HCT116 (cell line): ENCODE data around the gene NPIPA7.
"Not testable (repeated sequence)": the region's sequence is repeated elsewhere in the genome, so short reads cannot be mapped to it uniquely, and the experiment has no call there.

ENCODE experiments used
- ATF3 ChIP-seq: IDR thresholded peaks from 2 replicates; pipeline ENCODE4 v1.6.1; 2012
- ELF1 ChIP-seq: IDR thresholded peaks from 2 replicates; pipeline ENCODE4 v1.6.1; 2012; ENCODE audit warnings: low read depth, borderline replicate concordance
- EZH2 ChIP-seq: fragments of 200-600 bp; sonication (generic); IDR thresholded peaks from 2 replicates; pipeline ENCODE4 v1.6.1; 2017; ENCODE audit warnings: antibody characterized with exemption, mixed run types
- EZH2phosphoT487 ChIP-seq: fragments of 200-600 bp; IDR thresholded peaks from 2 replicates; pipeline ENCODE4 v1.6.1; 2018; ENCODE audit warnings: antibody characterized with exemption, borderline replicate concordance
- POLR2A ChIP-seq: IDR thresholded peaks from 2 replicates; pipeline ENCODE4 v1.7.0; 2011; ENCODE audit warnings: borderline replicate concordance; ENCODE audit not compliant: insufficient read depth, insufficient read length; ENCODE audit errors: extremely low read depth
- POLR2AphosphoS5 ChIP-seq: IDR thresholded peaks from 2 replicates; pipeline ENCODE4 v1.6.1; 2011; ENCODE audit warnings: mild to moderate bottlenecking, low read depth, low read length, moderate library complexity
- RAD21 ChIP-seq: IDR thresholded peaks from 2 replicates; pipeline ENCODE4 v1.6.1; 2012; ENCODE audit warnings: low read depth, mild to moderate bottlenecking
- SIN3A ChIP-seq: IDR thresholded peaks from 2 replicates; pipeline ENCODE4 v1.6.1; 2012; ENCODE audit warnings: low read depth
- TF ChIP-seq, protein P1 (sequence below), 3 experiments: fragments of 200-600 bp in 1 of 3; sonication (generic) in 1 of 3; IDR thresholded peaks in 2 of 3; conservative IDR thresholded peaks in 1 of 3; 2 replicates each; pipeline ENCODE4 v1.5.1; 2012 to 2017; ENCODE audit warnings: low read depth in 2 of 3, low read length in 2 of 3, antibody characterized with exemption in 1 of 3, borderline replicate concordance in 1 of 3, control low read depth in 1 of 3, mild to moderate bottlenecking in 1 of 3, mixed read lengths in 1 of 3, mixed run types in 1 of 3, moderate library complexity in 1 of 3; ENCODE audit not compliant: insufficient read depth in 1 of 3
- TF ChIP-seq, protein P2 (sequence below): IDR thresholded peaks from 2 replicates; pipeline ENCODE4 v1.6.1; 2012

- TF ChIP-seq, protein P1, sequence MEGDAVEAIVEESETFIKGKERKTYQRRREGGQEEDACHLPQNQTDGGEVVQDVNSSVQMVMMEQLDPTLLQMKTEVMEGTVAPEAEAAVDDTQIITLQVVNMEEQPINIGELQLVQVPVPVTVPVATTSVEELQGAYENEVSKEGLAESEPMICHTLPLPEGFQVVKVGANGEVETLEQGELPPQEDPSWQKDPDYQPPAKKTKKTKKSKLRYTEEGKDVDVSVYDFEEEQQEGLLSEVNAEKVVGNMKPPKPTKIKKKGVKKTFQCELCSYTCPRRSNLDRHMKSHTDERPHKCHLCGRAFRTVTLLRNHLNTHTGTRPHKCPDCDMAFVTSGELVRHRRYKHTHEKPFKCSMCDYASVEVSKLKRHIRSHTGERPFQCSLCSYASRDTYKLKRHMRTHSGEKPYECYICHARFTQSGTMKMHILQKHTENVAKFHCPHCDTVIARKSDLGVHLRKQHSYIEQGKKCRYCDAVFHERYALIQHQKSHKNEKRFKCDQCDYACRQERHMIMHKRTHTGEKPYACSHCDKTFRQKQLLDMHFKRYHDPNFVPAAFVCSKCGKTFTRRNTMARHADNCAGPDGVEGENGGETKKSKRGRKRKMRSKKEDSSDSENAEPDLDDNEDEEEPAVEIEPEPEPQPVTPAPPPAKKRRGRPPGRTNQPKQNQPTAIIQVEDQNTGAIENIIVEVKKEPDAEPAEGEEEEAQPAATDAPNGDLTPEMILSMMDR (IDR thresholded peaks at IDR 0.05 in 2 of 3, conservative IDR thresholded peaks at IDR 0.05 in 1 of 3; ENCODE audit: borderline replicate concordance in 1 of 3, insufficient read depth in 1 of 3, low read depth in 2 of 3, low read length in 2 of 3) = not testable (repeated sequence)
- TF ChIP-seq, protein P2, sequence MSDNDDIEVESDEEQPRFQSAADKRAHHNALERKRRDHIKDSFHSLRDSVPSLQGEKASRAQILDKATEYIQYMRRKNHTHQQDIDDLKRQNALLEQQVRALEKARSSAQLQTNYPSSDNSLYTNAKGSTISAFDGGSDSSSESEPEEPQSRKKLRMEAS = not testable (repeated sequence)
- not testable (repeated sequence) for TF ChIP-seq POLR2AphosphoS5, ELF1, POLR2A, EZH2, SIN3A, RAD21, ATF3, EZH2phosphoT487
Measured at GRCh38 chr16:16425146-16425545, 46.2 kb downstream of the NPIPA7 start.
